Kidney (tissue), 14 donors: Measurements from ENCODE around the gene ACP1. TPM values are rescaled to one million over a fixed set of nuclear protein-coding genes. Genes with fewer than 3 reads are reported as not detected.

ENCODE experiments used
- DNase-seq, 5 donors: peaks; one replicate each; pipeline ENCODE4 v3.0.0-alpha.2; 2013 to 2020
- FAIRE-seq: peaks from 2 replicates; lab custom pipeline; 2012; peaks lifted over from hg19 to GRCh38; lab: Jason Lieb, UNC
- H3K27ac ChIP-seq, 2 donors: one replicate each; pipeline ENCODE4 v1.7.0; 2013; ENCODE audit warnings: low read depth in 2 of 2, low read length in 2 of 2, inconsistent platforms in 1 of 2
- H3K27me3 ChIP-seq: one replicate; pipeline ENCODE4 v1.7.1; 2013; ENCODE audit warnings: low read length, inconsistent platforms; ENCODE audit not compliant: control insufficient read depth, insufficient read depth
- H3K36me3 ChIP-seq, 3 donors: one replicate each; pipeline versions ENCODE4 v1.7.0 to v1.7.1; 2013; ENCODE audit warnings: low read length in 3 of 3, control low read depth in 1 of 3, inconsistent platforms in 1 of 3; ENCODE audit not compliant: insufficient read depth in 3 of 3, control insufficient read depth in 2 of 3
- H3K4me1 ChIP-seq, 3 donors: one replicate each; pipeline versions ENCODE4 v1.7.0 to v1.7.1; 2013; ENCODE audit warnings: low read length in 3 of 3, inconsistent platforms in 1 of 3, low read depth in 1 of 3; ENCODE audit not compliant: control insufficient read depth in 2 of 3, insufficient read depth in 2 of 3
- H3K4me3 ChIP-seq, 3 donors: one replicate each; pipeline versions ENCODE4 v1.7.0 to v1.8.1; 2013; ENCODE audit warnings: low read length in 3 of 3, control low read depth in 1 of 3, inconsistent platforms in 1 of 3
- H3K9ac ChIP-seq, 3 donors: one replicate each; pipeline versions ENCODE4 v1.7.0 to v1.7.1; 2013; ENCODE audit warnings: low read length in 3 of 3, control low read depth in 1 of 3, inconsistent platforms in 1 of 3
- H3K9me3 ChIP-seq, 3 donors: one replicate each; pipeline versions ENCODE4 v1.7.0 to v1.7.1; 2013; ENCODE audit warnings: low read length in 3 of 3, control low read depth in 1 of 3, inconsistent platforms in 1 of 3; ENCODE audit not compliant: control insufficient read depth in 2 of 3, insufficient read depth in 1 of 3
- intact Hi-C: fragments of 100-400 bp; cut with DNase I; formaldehyde crosslinking; loops from one replicate; pipeline ENCODE4 v1.11.1; 2022
- polyA plus RNA-seq: library from polyadenylated mRNA; stranded (reverse); fragments of 350-450 nt; fragmentation: Illumina TruSeq; extraction: RNeasy Lipid Tissue Mini Kit (QIAGEN cat#74804); gene quantifications from one replicate; pipeline ENCODE4 v1.2.3, GENCODE V29; 2014; ENCODE audit warnings: low read depth, low replicate concordance; ENCODE audit not compliant: insufficient read depth
- total RNA-seq: library from RNA; stranded (reverse); fragmentation: NEBNext Ultra II Directional; extraction: Animal tissue kit (Norgen Biotek cat#: 25700); gene quantifications from one replicate; pipeline ENCODE4 v1.2.1, GENCODE V29; 2021
- TF ChIP-seq, protein P1 (sequence below): IDR thresholded peaks from 3 replicates; pipeline ENCODE4 v1.5.1; 2012; ENCODE audit warnings: mild to moderate bottlenecking, moderate library complexity, borderline replicate concordance; ENCODE audit not compliant: insufficient read depth; ENCODE audit errors: extremely low read depth
- donor health status: control.
- donor health status: control.
- donor health status: control.
- donor health status: control.
- donor health status: control.
- donor health status: DM: yes; HTN: yes; CAD: no.
- donor health status: Normal renal cell carcinoma (clear cell type).

ACP1 gene
- total and polyA plus RNA-seq, 2 donors from 2014 or later: 75.1 to 122 TPM

DNA sequence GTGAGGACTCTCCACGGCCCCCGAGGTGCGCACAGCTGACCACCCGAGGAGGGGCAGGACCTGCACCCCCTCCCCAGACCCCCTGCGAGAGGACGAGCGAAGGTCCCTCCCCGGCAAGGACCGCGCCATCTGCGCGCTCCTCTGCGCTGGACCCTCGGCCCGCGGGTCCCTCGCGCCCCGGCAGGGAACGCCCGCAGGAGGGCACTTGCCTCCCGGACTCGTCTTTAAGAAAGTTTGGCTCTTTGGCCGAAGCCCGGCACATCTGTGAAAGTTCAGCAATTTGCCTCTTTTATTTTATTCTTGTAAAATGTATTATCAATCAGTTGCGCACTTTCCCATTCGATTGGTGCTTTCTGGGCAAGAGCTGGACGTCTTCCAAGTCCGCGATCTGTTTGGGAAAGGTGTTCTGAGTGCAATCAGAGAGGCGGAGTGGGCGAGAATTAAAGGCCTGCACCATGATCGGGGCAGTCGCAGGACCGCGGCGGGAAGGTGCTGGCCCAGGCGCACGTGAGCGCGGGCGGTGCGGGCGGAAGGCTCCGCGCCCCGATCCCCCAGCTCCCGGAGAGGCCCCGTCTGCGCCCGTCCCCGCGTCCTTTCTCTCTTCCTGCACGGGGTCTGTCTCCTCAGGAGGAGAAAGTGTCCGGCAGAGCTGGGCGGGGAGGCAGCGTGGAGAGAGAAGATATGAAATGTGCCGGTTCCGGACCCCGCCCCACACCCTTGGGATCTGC, 24.8 kb downstream of the ACP1 start:
- H3K36me3 ChIP-seq: no peaks in the 10 kb centered on the region
- H3K9ac ChIP-seq: peak overlapping the region in 2 of 3 donors; percentile 34 to 55
- no peaks in the 10 kb centered on the region for H3K9me3 ChIP-seq
- TF ChIP-seq, protein P1, sequence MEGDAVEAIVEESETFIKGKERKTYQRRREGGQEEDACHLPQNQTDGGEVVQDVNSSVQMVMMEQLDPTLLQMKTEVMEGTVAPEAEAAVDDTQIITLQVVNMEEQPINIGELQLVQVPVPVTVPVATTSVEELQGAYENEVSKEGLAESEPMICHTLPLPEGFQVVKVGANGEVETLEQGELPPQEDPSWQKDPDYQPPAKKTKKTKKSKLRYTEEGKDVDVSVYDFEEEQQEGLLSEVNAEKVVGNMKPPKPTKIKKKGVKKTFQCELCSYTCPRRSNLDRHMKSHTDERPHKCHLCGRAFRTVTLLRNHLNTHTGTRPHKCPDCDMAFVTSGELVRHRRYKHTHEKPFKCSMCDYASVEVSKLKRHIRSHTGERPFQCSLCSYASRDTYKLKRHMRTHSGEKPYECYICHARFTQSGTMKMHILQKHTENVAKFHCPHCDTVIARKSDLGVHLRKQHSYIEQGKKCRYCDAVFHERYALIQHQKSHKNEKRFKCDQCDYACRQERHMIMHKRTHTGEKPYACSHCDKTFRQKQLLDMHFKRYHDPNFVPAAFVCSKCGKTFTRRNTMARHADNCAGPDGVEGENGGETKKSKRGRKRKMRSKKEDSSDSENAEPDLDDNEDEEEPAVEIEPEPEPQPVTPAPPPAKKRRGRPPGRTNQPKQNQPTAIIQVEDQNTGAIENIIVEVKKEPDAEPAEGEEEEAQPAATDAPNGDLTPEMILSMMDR: no peak
- H3K27ac ChIP-seq: peak overlapping the region in 1 of 2 donors; percentile 23
- H3K4me3 ChIP-seq: peak overlapping the region; percentile 47 to 73 (median 51)
- intact Hi-C loops: no loop called here
- H3K27me3 ChIP-seq: peaks cover 6% of the 10 kb centered on the region
- peaks cover 0 to 7% (median 0%) of the 10 kb centered on the region in 3 donors for H3K4me1 ChIP-seq
- peak; percentile 33 to 75 (median 42) for DNase-seq
- no peak for FAIRE-seq

DNA sequence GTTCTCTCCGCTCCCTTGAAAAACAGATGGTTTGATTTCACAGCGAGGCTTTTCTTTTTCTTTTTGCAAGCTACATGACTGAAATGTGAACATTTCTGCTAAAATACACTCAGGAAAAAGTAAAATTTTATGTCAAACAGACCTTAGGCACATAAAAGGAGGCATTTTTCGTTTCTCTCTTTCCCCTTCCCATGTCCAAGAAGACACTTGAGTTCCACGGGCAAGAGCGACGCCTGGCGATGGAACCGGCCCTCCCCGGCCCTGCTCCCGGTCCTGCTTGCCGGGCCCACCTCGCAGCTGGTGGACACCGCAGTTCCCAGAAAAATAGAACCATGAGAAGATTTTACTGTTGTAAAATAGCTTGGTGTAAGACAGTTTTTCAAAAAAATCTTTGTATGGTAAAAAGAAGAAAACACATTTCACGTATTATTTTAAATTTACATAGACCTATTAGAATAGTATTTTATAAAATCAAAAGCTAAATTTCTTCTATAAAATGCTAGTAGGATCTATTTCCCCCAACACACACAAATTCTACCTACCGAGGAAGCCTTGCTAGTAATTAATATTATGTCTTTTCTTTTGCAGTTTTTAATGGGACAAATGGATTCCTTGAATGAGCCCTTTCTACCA, 25.5 kb downstream of the ACP1 start:
- no peaks in the 10 kb centered on the region for H3K36me3 ChIP-seq
- peaks cover 6% of the 10 kb centered on the region for H3K27me3 ChIP-seq
- intact Hi-C loops: no loop called here
- FAIRE-seq (peak; percentile 90), DNase-seq (peak; percentile 83 to 92 (median 87))
- H3K4me1 ChIP-seq: peaks cover 0 to 7% (median 0%) of the 10 kb centered on the region in 3 donors
- peak overlapping the region in 1 of 2 donors; percentile 23 for H3K27ac ChIP-seq
- peak overlapping the region; percentile 47 to 73 (median 51) for H3K4me3 ChIP-seq
- TF ChIP-seq, protein P1: peak; percentile 77
- peak overlapping the region in 1 of 3 donors; percentile 55 for H3K9ac ChIP-seq
- no peaks in the 10 kb centered on the region for H3K9me3 ChIP-seq

DNA sequence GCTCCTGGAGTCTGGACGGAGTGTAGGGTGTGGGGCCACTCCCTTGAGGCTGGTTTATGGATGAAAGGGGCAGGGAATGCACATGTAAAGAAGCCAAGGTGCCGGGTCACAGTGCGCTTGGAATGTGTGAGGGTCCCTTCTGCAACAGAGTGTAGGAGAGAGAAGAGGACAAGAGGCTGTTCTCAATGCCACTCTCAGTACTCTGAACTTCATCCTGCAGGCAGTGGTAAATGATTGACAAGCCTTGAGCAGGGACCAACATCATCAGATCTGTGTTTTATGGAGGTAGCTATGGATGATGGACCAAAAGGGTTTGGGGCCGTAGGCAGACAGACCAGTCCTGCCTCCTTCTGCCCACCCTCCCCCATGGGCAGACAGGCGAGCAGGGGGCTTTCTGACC, 30.3 kb downstream of the ACP1 start:
- peak in 2 of 5 donors; percentile 51 to 63 for DNase-seq
- H3K9ac ChIP-seq: no peak overlapping the region
- H3K36me3 ChIP-seq: no peaks in the 10 kb centered on the region
- no peaks in the 10 kb centered on the region for H3K27me3 ChIP-seq
- no peaks in the 10 kb centered on the region for H3K4me1 ChIP-seq
- intact Hi-C loops: no loop called here
- FAIRE-seq: no peak
- H3K9me3 ChIP-seq: no peaks in the 10 kb centered on the region
- TF ChIP-seq, protein P1: no peak
- H3K27ac ChIP-seq: no peak overlapping the region
- no peak overlapping the region for H3K4me3 ChIP-seq
